HG03354 (cell line): Measurements from ENCODE around the gene CFAP300.

ENCODE experiments used
- ATAC-seq: cut with Tn5 transposase; IDR thresholded peaks from one replicate; pipeline ENCODE4 v1.9.1; 2021; ENCODE audit warnings: mild to moderate bottlenecking; ENCODE audit not compliant: unreplicated experiment, poor library complexity, severe bottlenecking

The CFAP300 gene

GRCh38 chr11:102118937-102119336 is 71.7 kb downstream of the CFAP300 start:
- no peak for ATAC-seq

DNA sequence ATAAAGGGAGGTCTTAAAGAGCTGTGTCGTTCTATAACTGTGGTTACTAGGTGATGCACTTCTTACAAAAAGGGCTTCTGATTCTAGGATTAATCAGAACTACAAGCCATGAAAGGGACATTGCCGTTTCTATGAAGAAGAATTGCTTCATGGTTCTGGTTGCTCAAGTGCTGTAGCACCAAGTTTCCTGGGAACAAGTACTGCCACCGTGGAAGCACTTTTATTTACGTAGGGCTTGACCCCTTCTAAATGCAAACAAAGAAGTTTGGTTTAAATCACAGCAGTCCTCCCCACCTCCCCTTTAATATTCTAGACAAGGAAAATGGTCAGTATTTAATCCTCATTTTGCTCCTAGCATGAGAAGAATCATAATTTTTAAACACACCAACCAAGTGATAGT is 72.8 kb downstream of the CFAP300 start:
- ATAC-seq = no peak

- no peak for ATAC-seq
Observed at GRCh38 chr11:102120437-102120973, 73.3 kb downstream of the CFAP300 start.

DNA sequence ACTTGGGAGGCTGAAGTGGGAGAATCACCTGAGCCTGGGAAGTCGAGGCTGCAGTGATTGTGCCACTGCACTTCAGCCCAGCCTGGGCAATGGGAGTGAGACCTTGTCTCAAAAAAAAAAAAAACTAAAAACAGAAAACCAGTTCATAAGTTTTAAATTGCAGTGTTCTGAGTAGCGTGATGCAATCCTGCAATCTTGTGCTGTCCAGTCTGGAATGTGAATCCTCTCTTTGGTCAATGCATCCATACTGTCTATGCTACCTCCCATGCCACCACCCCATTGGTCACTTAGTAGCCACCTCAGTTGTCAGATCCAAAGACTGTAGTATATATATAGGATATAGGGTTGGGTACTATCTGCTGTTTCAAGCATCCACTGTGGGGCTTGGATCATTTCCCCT is 74.1 kb downstream of the CFAP300 start:
- ATAC-seq = no peak
